AG10803 (cell line): ENCODE measurements around the gene EIF6.

Experiments used
- DNase-seq: peaks from one replicate; pipeline ENCODE4 v3.0.0; 2010; ENCODE audit warnings: low read depth
- H3K4me3 ChIP-seq: 2 replicates; pipeline ENCODE4 v1.5.1; 2011; ENCODE audit warnings: mild to moderate bottlenecking, low read length, control low read depth
- TF ChIP-seq, protein P1 (sequence below): conservative IDR thresholded peaks from 2 replicates; pipeline ENCODE4 v1.5.1; 2011; ENCODE audit warnings: mild to moderate bottlenecking, low read length, control low read depth, inconsistent platforms

Gene EIF6

DNA sequence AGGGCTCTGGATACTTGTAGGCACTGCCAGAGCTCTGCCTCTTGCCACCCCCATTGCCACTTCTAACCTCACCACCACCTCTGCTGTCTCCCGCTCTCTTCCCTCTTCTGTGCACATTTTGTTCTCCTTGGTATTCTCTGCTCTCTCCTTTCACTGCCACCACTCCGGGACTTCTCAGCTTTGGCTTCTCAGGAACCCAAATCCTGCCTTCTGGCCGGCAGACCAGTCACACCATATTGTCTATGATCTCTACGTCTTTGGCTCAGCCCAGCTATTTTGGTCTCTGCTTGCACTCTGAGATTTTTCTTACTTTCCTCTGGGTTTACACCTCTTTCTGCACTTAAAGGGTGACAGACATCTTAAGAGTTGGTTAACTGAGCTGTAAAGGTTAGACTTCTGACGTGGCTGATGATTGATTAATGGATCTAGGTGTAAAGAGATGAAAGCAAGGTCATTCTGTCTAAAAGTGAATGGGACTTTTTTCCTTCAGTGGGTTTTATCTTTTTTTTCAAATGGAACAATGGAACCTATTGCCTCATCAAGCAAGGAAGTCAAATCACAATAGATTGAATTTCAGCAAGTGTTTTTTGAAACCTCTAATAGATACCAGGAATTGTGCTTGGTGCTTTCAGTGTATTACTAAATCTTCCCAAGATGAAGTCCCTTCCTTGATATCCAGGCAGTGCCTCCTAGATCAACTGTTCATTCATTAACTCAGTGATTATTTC lies 44.3 kb downstream of the EIF6 start:
- TF ChIP-seq, protein P1, sequence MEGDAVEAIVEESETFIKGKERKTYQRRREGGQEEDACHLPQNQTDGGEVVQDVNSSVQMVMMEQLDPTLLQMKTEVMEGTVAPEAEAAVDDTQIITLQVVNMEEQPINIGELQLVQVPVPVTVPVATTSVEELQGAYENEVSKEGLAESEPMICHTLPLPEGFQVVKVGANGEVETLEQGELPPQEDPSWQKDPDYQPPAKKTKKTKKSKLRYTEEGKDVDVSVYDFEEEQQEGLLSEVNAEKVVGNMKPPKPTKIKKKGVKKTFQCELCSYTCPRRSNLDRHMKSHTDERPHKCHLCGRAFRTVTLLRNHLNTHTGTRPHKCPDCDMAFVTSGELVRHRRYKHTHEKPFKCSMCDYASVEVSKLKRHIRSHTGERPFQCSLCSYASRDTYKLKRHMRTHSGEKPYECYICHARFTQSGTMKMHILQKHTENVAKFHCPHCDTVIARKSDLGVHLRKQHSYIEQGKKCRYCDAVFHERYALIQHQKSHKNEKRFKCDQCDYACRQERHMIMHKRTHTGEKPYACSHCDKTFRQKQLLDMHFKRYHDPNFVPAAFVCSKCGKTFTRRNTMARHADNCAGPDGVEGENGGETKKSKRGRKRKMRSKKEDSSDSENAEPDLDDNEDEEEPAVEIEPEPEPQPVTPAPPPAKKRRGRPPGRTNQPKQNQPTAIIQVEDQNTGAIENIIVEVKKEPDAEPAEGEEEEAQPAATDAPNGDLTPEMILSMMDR = no peak
- H3K4me3 ChIP-seq = no peak overlapping the region

DNA sequence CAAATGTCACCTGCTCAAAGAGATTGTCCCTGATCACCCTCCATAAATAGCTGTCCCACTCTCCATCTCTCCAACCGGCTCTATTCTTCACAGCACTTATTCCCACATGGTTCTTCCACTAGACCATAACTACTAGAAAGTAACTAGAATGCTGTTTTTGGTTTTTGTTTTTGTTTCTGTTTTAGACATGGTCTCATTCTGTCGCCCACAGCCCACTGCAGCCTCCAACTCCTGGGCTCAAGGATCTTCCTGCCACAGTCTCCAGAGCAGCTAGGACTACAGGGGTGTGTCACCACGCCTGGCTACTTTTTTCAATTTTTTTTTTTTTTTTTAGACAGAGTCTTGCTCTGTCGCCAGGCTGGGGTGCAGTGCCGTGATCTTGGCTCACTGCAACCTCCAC lies 45.8 kb downstream of the EIF6 start:
- no peak for DNase-seq
- TF ChIP-seq, protein P1 = no peak
- H3K4me3 ChIP-seq = no peak overlapping the region

More for the DNA sequence above, 44.3 kb downstream of the EIF6 start:
- DNase-seq = no peak

DNA sequence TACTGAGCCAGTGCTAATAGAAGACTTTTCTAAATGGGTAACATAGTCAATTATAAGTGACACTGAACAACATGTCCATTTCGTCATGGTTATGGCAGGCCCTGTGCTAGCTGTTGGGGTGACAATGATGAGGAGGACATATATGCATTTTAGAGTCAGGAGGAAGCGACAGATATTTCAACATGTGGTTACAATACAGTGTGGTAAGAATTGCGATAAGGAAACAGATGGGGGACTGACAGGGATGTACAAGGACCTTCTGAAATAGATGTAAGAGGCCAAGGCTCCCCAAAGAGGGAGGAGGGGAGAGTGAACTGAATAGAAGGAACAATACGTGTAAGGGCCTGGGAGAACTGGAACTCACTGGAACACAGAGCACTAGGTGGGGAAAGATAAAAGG lies 46.4 kb downstream of the EIF6 start:
- DNase-seq = no peak
- H3K4me3 ChIP-seq = no peak overlapping the region
- TF ChIP-seq, protein P1 = no peak

DNA sequence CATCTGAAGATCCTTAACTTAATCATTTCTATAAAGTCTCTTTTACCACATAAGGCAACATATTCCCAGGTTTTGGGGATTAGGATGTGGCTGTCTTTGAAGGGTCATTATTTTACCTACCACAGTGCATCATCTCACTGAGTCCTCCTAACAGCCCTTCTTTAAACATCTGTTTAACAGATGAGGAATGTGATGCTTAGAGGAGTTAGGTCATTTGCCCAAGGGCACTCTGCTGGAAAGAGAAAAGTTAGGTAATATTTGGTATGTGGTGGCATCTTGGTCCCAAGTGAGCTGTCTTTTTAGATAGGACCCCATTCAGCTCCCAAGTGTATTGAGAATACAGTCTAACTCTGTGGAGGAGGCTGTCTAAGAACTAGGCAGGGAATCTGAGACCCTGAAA lies 47.1 kb downstream of the EIF6 start:
- TF ChIP-seq, protein P1 = no peak
- no peak overlapping the region for H3K4me3 ChIP-seq
- DNase-seq = peak; percentile 76

DNA sequence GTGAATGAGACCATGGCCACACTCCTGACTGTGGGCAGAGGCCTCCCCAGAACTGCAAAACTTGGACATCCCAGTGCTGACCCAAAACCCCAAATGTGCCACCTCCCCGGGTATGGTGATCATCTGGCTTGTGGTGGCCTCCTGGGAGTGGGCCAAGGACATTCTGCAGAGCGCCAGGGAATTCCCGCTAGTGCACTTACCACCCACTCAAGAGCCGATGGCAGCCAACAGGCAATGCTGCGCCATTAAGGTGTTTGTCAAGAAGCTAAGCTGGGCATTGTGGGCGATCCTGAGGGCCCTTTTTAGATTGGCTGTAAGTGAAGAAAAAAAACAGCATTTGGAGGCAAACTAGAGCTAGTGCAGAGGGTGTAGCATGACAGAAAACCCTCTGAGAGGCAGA lies 48.7 kb downstream of the EIF6 start:
- H3K4me3 ChIP-seq = no peak overlapping the region
- TF ChIP-seq, protein P1 = no peak
- DNase-seq = no peak

DNA sequence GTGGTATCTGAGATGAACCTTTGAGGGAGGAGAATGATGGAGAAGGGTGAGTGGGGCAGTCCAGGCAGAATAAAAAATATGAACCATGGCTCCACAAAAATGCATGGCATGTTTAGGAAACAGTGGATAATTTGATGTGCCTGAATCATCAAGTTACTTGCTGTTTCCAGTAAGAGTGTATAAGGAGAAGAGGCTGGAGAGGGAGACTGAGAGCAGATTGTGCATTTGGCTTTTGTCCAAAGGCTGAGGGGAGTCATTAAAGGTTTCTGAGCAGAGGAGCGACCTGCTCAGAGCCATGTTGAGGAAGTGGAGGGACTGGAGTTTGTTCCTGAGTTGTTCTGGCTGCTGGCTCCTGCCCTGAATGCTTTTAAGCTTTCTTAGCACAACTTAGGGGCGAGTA lies 52.0 kb downstream of the EIF6 start:
- H3K4me3 ChIP-seq = no peak overlapping the region
- peak; percentile 85 for DNase-seq

More for the DNA sequence above, 52.0 kb downstream of the EIF6 start:
- TF ChIP-seq, protein P1 = no peak; the same call in 1 of the 2 replicates
